Gastrocnemius medialis (tissue), 4 donors: ENCODE measurements around the gene TMEM89.

Source experiments
- POLR2A ChIP-seq, 2 donors: fragments of 450-650 bp; IDR thresholded peaks; one replicate each; pipeline ENCODE4 v1.6.1; 2017; ENCODE audit warnings: antibody characterized with exemption in 2 of 2, mild to moderate bottlenecking in 2 of 2, moderate library complexity in 2 of 2
- TF ChIP-seq, protein P1 (sequence below), 5 experiments: fragments of 450-650 bp in 3 of 5; fragments of 200-600 bp in 2 of 5; sonication (generic) in 2 of 5; IDR thresholded peaks in 4 of 5; conservative IDR thresholded peaks in 1 of 5; 1 replicate in 4 of 5; 2 replicates in 1 of 5; pipeline ENCODE4 v1.5.1; 2016 to 2019; ENCODE audit warnings: antibody characterized with exemption in 5 of 5, mild to moderate bottlenecking in 3 of 5, moderate library complexity in 3 of 5

DNA sequence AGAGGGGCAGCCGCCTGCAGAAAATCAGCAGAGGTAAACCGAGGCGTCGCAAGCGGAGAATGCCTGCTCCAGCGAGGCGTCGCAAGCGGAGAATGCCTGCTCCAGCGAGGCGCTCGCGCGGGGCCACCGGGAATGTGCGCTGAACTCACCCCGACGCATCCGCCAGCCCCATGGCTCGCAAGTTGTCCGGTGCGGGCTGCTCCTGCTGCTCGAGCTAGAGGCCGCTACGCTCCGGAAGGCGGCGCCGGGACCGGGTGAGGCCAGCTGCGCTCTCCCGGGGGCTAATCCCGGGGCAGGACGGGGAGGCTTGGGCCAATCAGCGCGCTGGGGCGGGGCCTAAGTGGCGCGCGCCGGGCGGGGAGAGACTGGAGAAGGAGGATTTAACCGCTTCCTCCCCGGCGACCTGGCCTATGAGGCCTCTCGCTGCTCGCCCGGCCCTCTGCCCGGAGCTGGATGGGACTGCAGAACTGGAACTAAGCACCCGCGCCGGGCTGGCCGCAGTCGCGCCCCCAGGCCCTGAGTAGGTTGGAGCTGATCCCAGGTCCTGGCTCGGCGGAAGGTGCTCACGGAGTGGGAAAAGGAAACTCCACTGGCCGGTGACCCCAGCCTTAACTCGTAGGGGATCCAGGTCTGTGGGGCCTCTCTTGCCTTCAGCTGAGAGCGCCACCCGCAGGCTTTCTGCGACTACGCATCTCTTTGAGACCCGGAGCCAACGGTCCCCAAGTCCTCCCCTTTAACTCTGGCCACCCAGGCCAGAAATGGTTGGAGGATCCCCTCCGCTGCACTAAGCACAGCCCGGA lies 13.9 kb upstream of the TMEM89 start, which contains the start of gene SLC26A6:
- TF ChIP-seq, protein P1, sequence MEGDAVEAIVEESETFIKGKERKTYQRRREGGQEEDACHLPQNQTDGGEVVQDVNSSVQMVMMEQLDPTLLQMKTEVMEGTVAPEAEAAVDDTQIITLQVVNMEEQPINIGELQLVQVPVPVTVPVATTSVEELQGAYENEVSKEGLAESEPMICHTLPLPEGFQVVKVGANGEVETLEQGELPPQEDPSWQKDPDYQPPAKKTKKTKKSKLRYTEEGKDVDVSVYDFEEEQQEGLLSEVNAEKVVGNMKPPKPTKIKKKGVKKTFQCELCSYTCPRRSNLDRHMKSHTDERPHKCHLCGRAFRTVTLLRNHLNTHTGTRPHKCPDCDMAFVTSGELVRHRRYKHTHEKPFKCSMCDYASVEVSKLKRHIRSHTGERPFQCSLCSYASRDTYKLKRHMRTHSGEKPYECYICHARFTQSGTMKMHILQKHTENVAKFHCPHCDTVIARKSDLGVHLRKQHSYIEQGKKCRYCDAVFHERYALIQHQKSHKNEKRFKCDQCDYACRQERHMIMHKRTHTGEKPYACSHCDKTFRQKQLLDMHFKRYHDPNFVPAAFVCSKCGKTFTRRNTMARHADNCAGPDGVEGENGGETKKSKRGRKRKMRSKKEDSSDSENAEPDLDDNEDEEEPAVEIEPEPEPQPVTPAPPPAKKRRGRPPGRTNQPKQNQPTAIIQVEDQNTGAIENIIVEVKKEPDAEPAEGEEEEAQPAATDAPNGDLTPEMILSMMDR (IDR thresholded peaks at IDR 0.05 in 4 of 5, conservative IDR thresholded peaks at IDR 0.05 in 1 of 5), result peak in 4 of 5 experiments; percentile 30 to 59 (median 53)
- peak; percentile 51 to 68 for TF ChIP-seq POLR2A (IDR thresholded peaks at IDR 0.05)
